GM18508 (cell line): ENCODE results near the gene MAMSTR.

ENCODE experiments used
- ATAC-seq: cut with Tn5 transposase; IDR thresholded peaks from one replicate; pipeline ENCODE4 v1.9.1; 2021; ENCODE audit warnings: moderate number of reproducible peaks; ENCODE audit not compliant: insufficient read depth, unreplicated experiment

Gene MAMSTR

DNA sequence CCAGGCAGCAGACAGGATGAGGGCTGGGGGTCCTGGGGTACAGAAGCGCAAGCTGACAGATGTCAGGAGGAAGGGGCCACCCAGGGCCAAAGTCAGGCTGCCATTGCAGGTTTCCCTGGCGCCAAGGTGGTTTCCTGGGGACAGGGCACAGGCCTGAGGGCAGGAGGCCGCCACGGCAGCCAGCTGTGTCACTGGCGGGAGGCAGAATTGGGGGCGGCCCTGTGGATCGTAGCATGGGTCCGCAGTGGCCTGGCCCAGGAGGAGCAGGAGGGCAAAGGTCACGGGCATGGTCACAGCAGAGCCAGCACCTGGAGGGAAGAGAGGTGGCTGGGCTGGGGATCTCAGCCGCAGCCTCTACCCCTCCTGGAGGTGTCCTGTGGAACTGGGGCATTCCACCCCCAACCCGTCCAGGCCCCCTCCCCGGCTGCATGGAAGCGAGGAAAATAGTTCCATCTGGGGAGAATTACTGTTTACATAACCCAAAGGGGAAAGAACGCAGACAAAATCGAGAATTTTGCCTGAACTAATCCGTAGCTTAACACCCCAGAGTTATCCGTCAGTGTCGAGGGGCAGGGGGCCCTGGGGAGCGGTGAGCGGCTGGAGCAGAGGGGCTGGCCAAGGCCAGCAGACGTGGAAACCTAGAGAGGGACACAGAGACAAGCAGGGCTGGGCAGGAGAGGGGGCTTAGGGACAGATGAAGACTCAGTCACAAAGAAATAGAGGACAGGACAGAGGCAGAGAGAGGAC is 48.7 kb downstream of the MAMSTR start:
- no peak for ATAC-seq

DNA sequence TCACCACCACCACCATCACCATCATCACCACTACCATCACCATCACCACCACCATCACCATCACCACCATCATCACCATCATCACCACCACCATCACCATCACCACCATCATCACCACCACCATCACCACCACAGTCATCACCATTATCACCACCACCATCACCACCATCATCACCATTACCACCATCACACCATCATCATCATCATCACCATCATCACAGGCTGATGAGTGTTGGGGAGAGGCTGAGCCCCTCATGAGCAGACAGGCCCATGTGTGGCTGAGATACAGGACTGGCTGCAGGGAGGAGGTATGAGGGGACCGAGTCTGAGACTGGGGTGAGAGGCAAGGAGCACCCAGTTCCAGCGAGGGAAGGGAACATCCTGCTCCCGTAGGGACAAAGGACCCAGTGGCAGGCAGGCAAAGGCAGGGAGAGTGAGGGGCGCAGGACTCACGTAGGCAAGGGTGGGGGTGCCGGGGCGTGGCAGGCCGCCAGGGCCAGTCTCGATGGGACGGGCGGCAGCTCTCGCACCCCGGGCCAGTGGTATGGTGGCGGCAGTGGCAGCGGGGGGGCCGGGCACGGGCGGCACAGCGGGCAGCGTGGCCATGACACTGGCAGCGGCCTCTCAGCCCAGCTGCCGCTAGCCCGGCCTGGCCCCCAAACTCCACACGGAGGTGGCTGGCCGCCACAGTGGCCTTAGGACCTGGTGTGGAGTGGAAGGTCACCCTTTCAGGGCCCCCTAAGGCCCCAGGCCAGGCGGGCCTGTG is 49.4 kb downstream of the MAMSTR start:
- ATAC-seq = no peak

DNA sequence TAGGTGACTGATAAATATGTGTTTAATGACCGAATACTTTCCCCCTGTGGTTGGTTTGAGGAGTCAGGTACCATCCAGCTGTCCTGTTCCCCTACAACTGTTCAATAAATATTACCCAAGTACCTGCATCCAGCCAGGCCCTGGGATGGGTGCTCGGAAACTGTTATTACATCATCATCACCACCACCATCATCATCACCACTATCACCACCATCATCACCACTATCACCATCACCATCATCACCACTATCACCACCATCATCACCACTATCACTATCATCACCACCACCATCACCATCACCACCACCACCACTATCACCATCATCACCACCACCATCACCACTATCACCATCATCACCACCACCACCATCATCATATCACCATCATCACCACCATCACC is 50.8 kb downstream of the MAMSTR start:
- ATAC-seq = no peak

DNA sequence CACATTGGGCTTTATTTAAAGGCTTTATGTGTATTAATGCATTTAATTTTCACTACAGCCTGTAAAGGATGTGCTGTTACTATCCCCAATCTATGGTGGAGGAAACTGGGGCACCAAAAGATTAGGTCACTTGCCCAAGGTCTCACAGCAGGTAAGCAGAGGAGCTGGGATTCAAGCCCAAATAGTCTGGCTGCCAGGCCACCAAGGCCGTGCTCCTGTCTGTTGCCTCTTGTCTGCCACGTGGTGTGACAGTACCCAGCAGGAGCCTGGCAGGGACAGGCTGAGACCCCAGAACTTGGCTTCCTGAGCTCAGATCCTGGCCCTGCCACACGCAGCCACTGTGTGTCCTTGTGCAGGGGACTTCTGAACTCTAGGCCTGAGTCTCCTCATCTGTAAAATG is 51.2 kb downstream of the MAMSTR start:
- ATAC-seq = no peak

DNA sequence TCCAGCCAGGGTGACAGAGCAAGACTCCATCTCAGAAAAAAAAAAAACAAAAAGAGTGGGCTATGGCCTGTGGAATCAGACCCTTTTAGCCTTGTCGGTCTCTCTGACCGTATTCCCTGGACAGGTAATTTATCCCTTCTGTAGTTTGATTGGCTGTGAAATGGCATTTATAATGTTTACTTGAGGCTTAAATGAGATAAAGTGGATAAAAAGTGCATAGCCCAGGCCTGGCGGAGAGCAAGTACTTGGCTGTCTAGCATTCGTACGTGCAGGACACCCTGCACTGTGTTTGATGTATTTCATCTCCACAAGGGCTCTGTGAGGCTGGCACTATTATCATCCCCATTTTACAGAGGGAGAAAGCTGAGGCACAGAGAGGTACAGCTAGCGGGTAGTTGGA is 53.7 kb downstream of the MAMSTR start:
- no peak for ATAC-seq

DNA sequence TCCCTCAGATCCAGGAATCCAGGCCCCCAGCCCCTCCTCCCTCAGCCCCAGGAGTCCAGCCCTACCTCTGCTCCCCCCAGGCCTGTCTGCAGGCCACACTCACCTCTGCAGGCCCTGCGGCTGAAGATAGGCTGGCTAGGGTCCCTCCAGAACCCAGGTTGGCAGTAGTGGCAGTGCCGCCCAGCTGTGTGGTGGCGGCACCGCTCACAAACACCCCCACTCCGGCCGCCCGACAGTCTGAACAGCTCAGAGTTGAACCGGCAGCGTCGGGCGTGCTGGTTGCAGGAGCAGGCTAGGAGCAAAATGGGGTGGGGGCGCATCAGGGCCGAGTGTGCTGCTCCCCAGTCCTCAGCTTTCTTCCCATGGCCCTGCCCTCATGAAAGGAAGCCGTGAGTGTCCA is 55.0 kb downstream of the MAMSTR start:
- ATAC-seq = no peak

DNA sequence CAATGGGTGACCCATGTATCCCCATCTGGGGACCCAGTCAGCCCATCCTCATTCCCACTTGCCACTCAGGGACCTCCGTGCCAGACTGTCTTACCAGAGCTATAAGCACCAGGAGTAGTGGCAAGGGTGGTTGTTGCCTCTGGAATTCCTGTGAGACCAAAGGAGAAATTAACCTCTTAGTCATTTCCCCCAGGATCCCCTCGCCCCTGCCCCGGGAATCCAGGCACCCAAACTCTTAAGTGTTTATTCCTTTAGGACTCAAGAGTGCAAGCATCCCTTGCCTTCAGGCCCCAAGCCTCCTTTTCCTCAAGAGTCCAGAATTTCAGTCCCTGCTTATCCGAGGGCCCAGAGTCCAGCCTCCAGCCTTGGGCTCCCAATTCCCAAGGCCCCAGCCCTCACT is 55.9 kb downstream of the MAMSTR start:
- no peak for ATAC-seq
